ENCODE data around the gene ANO10.

Gene ANO10

DNA sequence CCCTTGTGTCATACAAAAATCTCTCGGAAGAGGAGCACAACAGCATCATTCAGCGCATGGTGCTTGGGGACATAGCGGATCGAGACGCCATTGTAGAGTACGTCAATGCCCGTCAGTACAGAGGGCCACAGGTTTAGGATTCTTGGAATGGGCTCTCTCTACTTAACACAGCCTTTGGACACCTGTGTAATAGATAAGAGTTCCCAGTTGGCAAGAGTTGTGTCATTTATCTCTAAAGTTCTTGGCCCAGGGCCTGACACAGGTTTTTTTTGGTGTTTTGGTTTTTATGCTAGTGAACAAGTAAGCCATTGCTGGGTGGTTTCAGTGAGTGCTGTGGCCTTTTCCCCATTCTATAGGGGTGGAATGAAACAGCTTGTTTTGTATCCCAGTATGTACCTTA is 281.4 kb downstream of the ANO10 start:
- DNase-seq: no peak

DNA sequence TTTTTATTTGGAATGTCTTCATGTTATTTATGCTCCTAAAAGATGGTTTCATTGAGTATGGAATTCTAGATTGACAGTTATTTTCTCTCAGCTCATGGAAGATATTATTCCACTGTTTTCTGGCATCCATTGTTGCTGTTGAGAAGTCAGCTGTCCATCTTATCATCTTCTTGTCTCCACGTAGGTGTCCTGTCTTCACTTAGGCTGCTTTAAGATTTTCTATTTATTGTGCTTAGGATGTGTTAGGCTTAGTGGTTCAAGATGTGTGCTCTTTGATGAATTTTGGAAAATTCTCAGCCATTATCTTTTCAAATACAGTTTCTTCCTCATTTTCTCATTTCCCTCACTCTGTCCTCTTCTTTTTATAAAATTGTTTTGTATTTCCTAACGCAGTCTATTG is 283.5 kb downstream of the ANO10 start:
- DNase-seq: no peak

DNA sequence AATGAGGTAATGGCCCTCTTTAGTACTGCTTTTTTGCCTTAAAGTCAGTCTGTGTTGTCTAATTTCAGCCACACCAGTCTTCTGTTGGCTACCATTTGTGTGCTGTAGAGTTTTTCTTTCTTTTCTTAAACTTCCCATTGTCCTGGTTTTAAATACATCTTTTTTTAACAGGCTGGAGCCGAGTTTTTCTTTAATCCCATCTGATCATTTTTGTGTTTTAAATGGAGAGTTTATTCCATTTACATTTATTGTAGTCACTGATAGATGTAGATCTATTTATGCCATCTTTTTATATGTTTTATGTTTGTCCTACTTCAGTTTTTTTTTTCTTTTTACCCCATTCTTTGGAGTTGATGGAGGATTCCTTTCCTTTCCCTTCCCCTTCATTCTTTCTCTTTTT is 286.0 kb downstream of the ANO10 start:
- DNase-seq: no peak

DNA sequence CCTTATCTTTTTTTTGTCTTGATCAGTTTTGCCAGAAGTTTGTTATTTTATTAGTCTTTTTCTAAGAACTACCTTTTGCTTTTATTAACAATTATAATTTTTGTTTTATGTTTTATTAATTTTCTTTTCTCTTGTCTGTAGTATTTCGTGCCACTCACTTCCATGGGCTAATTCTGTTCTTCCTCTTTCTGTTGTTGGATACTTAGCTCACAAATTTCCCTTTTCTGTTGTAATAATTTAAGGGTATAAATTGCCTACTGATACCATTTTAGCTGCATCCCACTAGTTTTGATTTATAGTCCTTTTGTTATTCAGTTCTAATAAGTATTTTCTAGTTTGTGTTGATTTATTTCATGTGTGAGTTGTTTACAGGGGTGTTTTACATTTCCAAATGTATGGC is 286.8 kb downstream of the ANO10 start:
- DNase-seq: no peak

DNA sequence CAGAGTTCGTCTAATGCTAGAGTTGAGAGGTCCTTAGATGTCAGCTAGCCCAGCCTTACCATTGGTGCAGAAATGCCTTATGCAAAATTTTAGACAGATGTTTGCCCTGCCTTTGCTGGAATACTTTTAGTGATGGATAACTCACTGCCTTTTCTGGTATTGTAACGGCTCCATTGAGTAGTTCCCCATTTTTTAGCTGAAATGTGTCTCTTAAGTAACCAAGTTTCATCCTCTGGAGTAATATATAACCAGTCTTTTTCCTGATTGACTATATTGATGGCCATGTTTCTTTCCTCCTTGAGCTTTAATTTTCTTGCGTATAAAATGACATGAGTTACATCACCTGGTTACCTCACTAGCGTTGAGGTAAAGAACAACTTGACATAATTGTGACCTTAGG is 290.4 kb downstream of the ANO10 start:
- DNase-seq: no peak

DNA sequence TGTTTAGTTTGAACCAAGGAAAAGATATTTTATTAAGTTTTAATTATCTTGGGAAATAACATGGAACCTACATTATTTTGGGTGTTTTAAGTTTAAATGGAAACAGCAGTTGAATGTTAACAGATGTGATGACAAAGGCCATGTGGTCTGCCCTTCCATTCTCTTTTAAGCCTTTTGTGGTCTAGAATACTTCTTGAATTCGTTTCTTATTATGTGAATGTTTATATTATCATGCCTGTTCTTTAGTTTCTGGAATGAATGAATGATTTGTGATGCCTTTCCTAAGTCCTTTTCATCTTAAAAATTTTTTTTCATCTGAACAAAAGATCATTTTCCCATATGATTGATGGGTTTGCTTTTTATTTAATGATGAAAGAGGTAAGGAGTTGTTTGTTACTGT is 290.8 kb downstream of the ANO10 start:
- no peak for DNase-seq

DNA sequence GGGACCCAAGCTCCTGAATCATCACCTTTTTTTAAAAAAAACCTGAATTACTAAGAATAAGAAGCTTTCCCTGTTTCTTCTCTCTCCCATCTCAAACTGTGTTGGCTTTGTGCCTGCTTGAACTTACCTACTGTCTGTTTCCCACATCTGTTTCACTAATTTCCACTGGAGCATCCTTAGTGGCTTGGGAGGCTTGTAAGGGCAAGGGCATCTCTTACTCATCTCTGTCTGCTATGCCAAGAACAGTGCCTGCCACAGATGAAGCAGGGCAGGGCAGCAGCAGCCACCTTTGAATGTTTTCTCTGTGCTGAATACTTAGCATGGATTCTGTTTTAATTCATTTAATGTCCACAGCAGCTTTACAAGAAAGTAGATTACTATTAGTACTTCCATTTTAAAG is 293.2 kb downstream of the ANO10 start:
- DNase-seq: no peak

DNA sequence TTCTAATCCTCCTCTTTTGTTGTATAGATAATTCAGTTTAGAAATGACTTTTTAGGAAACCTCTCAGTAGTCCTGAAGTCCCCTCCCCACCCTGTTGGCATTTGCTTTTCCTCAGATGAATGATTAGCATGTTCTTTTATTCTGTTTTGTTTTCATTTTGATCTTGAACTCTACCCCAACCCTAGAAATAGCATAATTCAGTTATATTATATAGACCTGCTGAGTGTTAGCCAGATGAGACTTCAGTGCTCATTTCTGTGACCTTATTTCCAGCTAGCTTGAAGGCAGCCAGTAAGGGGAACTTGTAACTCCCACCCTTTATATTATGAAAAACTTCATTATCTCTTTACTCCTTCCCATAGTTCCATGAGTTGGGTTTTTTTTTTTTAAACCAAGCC is 294.2 kb downstream of the ANO10 start:
- DNase-seq: no peak

DNA sequence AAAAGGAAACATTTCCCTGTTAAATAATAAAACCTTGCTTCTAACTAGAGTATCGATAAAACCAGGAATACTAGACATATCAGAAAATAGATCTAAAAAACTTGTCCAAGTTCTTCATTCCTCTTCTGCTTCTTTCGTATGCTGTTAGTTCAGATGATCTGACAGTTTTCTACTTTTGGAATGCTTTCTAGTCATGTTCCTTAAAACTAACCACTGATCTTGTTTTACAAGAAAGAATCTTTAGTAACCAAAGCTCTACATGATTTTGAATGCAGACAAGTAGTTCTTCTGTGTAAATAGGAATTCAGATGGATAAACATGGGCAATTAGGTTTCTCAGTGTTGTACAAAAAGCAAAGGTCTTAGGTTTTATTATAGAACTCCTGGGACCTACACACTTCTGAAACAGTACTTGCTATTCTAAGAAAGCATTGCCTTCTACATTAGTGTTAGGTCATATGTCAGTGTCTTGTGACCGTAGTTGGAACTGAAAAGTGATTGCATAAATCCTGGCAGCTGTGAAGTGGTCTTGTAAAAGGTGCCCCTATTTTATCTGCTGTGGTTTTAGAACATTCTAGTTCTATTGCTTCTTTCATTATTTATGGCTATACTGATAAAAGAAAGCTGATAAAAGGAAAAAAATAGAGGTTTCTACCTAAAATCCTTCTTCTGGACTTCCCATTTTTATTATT is 294.8 kb downstream of the ANO10 start:
- DNase-seq: no peak

DNA sequence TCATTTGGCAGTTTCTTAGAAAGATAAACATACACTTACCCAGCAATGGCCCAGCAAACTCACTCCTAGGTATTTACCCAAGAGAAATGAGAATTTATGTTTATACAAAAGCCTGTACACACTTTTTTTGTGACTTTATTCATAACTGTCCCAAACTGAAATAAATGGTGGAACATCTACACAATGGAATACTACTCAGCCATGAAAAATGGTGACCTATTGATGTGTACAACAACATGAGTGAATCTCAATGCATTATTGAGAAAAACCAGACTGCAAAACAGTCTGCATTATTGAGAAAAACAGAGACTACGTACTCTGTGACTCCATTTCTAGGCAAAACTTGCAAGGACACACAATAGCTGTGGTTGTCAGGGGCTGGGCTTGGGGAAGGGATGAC is 298.3 kb downstream of the ANO10 start:
- no peak for DNase-seq

DNA sequence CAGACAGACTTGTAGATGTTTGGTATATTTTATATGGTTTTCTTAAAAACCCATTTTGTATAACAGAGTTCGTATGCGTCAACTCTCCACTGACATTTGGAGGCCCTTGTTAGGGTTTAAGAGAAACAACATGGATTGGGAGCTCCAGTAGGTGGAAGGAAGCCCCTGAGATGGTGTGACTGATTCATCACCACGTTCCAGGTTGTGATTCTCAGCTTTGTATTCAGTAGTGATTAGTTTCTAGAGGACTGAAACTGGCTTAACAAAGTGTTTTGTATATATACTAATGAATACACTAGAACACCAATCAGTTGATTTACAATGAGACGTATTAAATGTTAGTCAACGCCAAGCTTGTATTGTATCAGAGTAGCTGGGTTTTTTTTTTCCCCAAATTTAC is 301.5 kb downstream of the ANO10 start:
- DNase-seq: no peak

DNA sequence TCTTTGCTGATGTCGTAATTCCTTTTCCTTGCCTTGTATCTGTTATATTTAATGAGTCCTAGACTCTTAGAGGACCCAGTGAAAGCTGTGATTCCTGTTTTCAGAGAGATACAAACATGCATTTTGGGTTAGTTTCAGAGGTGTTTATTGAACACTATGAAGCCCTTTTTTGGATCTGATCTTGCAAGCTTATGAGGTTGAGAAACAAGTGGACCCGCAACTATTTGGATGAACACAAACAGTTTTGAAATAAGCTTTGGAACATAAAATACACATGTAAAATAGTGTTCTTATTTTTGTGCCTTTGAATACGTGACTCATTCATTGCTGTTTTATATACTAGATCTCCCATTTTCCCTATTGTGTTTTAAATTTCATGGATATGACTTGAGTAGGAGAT is 302.0 kb downstream of the ANO10 start:
- DNase-seq: no peak

DNA sequence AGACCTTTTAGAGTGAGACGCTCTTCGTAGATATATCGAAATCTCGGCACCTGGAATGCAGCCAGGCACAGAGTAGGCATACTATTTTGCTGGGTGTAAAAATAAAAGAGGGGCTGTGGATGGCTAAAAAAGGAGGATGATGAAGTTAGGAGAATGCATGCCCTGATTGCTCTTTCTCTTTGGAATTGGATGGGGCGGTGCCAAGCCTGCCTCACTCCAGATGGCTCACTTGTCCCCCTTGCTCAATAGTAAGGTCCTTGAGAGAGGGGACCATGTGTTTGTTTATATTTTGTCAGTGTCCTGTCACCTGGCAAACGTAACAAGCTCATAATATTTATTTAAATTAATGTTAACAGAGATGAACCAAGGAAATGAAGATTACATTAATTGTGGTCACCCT is 302.4 kb downstream of the ANO10 start:
- no peak for DNase-seq

DNA sequence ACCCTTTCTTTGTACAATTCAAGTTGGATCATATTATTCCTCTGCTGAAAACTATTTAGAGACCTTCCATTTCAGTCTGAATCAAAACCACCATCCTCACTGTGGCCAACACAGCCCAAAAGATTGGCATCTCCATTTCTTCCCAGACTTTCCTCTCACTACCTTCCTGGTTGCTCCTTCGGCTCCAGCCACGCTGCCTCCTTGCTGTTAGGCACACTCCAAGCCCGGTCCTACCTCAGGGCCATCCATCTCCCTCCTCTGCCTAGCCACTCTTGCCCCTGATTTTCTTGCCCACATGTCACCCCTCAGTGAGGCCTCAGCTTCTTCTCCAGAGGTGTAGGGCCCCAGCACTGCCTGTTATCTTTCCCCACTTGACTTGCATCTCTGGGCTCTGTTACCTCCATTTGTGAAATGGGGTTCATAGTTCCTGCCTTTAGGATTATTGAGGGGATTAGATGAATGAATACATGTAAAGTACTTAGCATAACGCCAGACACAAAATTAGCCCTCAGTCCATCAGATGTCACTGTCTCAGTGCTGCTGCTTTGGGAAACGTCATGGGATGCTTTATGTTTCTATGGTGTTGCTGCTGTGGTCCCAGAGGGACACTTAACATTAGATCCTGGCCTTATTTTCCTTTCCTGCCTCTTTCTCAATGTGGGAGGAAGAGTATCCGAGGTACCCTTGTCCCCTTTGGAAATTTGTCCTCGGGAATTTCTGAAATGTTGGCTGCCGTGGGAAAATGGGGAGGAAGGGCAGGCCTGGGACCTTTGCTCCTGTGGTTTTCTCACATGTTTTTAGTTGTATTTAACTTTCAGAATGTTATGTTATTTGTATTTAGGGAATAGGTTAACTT is 304.1 kb downstream of the ANO10 start:
- DNase-seq: no peak

DNA sequence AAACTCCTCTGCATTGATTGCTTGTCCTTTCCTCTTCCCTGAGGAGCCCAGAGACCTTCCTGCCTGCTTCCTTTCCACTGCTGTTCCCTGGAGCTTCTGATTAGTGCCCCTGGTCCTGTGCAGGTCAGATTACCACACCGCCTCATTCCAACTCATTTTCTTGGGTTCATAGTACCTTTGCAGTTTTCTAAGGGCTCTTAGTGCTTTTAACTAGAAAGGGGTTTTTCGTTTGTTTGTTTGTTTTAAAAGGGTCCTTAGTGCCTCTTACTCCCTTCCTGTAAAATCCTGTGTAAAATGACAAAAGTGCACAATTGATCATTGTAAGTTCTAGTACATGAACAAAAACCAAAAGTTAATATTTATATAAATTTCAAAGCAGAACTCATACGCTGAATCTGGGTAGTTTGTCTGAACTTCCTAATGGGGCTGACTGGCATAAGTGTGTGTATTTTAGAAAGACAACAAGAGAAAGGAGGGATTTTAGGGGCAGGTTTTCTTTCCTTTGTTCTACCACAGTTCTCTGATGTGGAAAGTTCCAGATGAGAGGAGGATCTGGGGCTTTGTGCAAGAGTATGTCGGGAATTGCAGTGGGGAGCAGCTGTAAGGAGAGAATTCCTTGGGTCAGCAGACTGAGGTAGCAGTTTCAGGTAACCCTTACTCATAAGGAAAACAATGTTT is 304.9 kb downstream of the ANO10 start:
- DNase-seq: no peak
